Right lung (tissue), 5 donors: ENCODE results near the gene TTLL6. TPM values are rescaled to one million over a fixed set of nuclear protein-coding genes. Genes with fewer than 3 reads are reported as not detected.
"Not testable (repeated sequence)": the region's sequence is repeated elsewhere in the genome, so short reads cannot be mapped to it uniquely, and the experiment has no call there.

Source experiments
- DNase-seq, 2 donors: peaks; one replicate each; pipeline ENCODE4 v3.0.0-alpha.2; 2013
- polyA plus RNA-seq, 5 donors: library from polyadenylated mRNA; unstranded; fragments of 120-200 nt; gene quantifications; one replicate each; pipeline versions ENCODE4 v1.2.1 to v1.2.3, GENCODE V29; 2013; ENCODE audit warnings: inconsistent platforms in 1 of 5, low replicate concordance in 1 of 5; ENCODE audit not compliant: insufficient read length in 5 of 5, insufficient read depth in 1 of 5

Gene TTLL6
- polyA plus RNA-seq, 5 donors, result 0.84 to 1.9 (median 1.6) TPM

- peak; percentile 51 to 63 for DNase-seq
Observed at GRCh38 chr17:48724251-48725003, 92.6 kb downstream of the TTLL6 start.

- no peak for DNase-seq
Observed at GRCh38 chr17:48723423-48724250, 93.4 kb downstream of the TTLL6 start.

GRCh38 chr17:48722915-48723422 lies 94.1 kb downstream of the TTLL6 start, which contains the start of gene PRAC2:
Gene PRAC2, plus strand, starts transcription at chr17:48723185. Its CDS starts 1,226 bp downstream, at chr17:48724411.
- no peak for DNase-seq

DNA sequence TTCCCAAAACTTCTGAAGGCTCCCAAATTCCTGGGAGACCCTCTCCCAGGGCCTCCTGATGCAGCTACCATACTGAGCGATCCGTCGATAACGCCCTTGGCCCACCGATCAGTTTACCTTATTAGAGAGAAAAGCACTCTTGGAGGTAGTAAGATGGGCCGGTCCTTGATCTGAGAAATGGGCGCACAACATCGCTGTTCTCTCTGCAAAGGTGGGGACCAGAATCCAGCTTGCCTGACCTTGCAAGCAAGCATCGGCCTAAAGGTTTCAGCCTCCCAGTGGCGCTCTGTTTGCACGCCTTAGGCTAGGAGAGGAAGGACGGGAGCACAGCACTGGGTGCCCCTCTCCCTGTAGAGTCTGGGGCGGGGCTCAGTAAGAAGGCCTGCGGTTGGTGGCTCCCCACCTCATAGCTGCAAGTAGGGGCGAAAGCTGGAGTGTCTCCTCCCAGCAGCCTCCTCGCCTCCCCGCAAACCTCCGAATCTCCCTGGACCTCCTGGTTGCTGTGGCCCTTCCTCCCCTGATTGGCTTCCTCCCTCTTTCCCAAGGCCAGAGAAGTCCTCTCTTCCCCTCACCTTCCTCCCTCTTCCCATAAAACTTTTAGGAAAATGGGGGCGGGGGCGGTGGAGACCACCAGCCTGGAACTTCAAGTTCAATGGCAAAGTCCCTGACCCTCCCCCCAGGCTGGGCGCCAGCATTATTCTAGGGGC lies 94.7 kb downstream of the TTLL6 start, which contains the start of gene PRAC1:
Gene PRAC1 (minus strand): TSS at position 318 of the 707 bp plus-strand sequence. CDS start 126 bp downstream, at position 192.
- no peak for DNase-seq

DNA sequence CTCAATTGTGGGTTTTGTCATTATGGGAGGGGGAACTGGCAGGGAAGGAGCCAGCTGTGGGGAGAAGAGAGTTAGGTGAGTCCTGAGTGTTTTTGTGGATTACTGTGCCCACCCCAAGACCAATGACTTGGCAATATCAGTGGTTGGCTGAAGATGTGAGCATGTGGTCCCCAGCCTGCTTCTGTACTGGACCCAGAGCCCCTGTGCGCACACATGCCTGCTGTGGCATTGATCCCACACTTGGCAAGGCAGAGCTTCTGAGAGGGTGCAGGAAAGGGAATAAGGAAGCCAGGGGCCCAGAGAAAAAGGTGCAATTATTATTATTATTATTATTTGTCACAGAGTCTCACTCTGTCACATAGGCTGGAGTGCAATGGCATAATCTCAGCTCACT lies 96.0 kb downstream of the TTLL6 start:
- DNase-seq, result no peak

GRCh38 chr17:48720266-48721008 lies 96.6 kb downstream of the TTLL6 start:
- no peak for DNase-seq

- DNase-seq, result no peak
Observed at GRCh38 chr17:48719642-48720265, 97.3 kb downstream of the TTLL6 start.

DNA sequence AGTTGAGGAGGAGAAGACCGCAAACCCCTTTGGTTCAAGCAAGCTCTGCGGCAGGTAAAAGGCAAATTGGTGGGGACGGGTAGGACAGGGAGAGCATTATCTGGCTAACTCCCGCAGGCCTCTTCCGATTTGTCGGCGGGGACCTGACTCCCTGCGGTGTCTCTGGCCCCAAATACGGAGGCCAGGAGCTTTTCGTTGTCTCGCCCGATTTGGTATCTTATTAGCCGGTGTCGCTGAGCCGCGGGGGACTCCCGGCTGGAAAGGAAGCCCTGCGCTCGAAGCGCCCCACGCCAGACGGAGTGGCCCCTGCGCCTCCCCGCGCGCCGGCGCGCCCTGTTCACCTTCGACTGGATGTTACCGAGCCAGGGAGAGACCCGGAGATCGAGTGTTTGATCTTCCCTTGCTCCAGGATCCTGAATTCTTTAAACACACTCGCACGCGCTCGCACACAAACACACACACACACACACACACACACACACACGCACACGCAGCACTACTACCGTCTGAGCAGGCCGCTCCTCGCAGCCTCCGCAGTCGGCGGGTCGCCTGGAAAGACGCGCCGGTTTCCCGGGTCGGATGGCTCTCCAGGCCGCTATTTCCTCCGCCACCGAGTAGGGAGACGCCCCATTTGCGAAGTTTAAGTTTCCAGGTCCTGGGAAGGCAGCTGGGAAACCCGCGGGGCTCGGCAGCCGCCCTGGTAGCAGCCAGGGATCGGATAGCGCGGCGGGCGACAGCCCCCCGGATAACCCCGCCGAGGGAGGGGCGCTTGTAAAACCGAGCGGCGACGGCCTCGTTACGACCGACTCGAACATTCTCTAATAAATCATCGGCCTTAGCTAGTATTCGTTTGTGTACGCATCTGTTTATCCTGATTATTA lies 98.0 kb downstream of the TTLL6 start:
- DNase-seq, result peak in 1 of 2 donors; percentile 41

DNA sequence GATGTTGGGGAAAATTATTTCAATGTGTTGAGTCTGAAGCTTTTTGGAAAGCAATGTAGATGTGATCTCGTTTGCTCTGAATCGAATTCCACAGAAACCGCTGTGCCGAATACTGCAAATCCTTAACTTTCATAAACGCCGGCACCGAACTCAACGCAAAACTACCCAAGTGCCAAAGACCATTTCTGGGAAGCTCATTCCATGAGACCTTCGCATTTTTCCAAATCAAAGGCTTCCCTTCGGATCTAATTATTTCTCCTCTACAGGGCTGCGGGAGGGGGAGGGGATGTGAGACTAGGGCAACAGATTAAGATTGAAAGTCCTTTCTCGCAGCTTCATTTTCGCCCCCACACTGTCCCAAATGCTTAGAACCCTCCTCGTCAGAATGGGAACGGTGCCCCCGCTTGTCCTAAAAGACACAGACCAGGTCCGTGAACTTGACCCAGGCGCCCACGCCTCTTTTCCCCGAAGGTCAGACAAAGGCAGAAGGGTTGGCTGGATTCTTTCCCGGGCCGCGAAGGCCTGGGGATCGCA lies 98.7 kb downstream of the TTLL6 start:
- peak; percentile 37 to 52 for DNase-seq

DNA sequence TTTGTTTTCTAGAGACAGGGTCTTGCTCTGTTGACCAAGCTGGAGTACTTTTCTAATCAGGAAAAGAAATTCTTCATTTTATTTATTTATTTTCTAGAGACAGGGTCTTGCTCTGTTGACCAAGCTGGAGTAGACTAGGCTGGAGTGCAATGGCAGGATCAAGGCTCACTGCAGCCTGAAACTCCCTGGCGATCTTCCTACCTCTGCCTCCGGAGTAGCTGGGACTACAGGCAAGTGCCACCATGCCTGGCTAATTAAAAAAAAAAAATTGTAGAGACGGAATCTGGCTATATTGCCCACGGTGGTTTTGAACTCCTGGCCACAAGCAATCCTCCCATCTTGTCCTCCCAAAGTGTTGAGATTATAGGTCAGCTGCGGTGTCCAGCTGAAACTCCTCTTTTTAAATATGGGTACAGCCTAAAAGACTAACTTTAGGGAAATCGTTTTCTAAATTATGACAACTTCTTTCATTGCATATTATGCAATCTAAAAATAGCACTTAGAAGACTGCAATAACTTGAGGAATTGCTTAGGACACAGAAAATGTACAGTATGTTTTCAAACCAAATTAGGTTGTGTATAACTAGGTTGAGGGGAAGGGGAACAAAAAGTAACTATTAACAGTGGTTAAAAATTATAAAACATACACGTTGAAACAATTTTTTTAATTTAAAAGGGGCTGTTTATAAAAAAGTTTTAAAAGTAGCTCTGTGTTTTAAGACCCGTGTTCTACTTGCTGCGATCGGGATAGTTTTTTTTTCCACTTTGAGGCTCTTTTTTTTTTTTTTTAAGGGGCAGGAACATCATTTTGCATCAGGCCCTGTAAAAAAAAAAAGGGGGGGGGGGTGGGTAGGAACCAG lies 99.4 kb downstream of the TTLL6 start:
- DNase-seq, result no peak

- DNase-seq, result not testable (repeated sequence)
Observed at GRCh38 chr17:48716549-48716948, 100.5 kb downstream of the TTLL6 start.

GRCh38 chr17:48715496-48716399 lies 101.3 kb downstream of the TTLL6 start:
- no peak for DNase-seq

Other genes starting within 250 kb of the TTLL6 start
- gene HOXB4, start 238.9 kb downstream of the TTLL6 start, polyA plus RNA-seq, result 10 to 100 TPM; 10.7 to 14.3 (median 12.6) TPM
- 10 to 100 TPM; 74.3 to 95.5 (median 89.1) TPM for gene HOXB3, start 227.0 kb downstream of the TTLL6 start, polyA plus RNA-seq
- 10 to 100 TPM; 28.0 to 34.6 (median 29.8) TPM for gene HOXB5, start 223.4 kb downstream of the TTLL6 start, polyA plus RNA-seq
- 10 to 100 TPM; 11.9 to 14.9 (median 13.3) TPM for gene HOXB6, start 212.2 kb downstream of the TTLL6 start, polyA plus RNA-seq
- 1 to 10 TPM; 6.2 to 8.7 (median 7.4) TPM for gene HOXB7, start 206.2 kb downstream of the TTLL6 start, polyA plus RNA-seq
- gene HOXB8, start 201.9 kb downstream of the TTLL6 start, polyA plus RNA-seq, result under 1 TPM; 0.33 to 0.70 (median 0.48) TPM
- under 1 TPM in 1 of 5 donors, not detected in 4; 0.31 TPM for gene HOXB9, start 190.9 kb downstream of the TTLL6 start, polyA plus RNA-seq
- not detected for gene PRAC1, start 94.7 kb downstream of the TTLL6 start, polyA plus RNA-seq
- not detected for gene PRAC2, start 94.0 kb downstream of the TTLL6 start, polyA plus RNA-seq
- gene HOXB13, start 88.5 kb downstream of the TTLL6 start, polyA plus RNA-seq, result under 1 TPM in 1 of 5 donors, not detected in 4; 0.10 TPM
- 100 to 1,000 TPM in 4 of 5 donors, 10 to 100 TPM in 1; 86.0 to 124 (median 118) TPM for gene CALCOCO2, start 13.8 kb upstream of the TTLL6 start, polyA plus RNA-seq
- gene ATP5MC1, start 75.6 kb upstream of the TTLL6 start, polyA plus RNA-seq, result 100 to 1,000 TPM in 1 of 5 donors, 10 to 100 TPM in 4; 78.4 to 114 (median 82.9) TPM
- 100 to 1,000 TPM in 4 of 5 donors, 10 to 100 TPM in 1; 92.1 to 113 (median 104) TPM for gene UBE2Z, start 91.2 kb upstream of the TTLL6 start, polyA plus RNA-seq
- 10 to 100 TPM; 74.0 to 94.0 (median 79.7) TPM for gene SNF8, start 127.6 kb upstream of the TTLL6 start, polyA plus RNA-seq
- under 1 TPM in 1 of 5 donors, not detected in 4; 0.14 TPM for gene GIP, start 151.4 kb upstream of the TTLL6 start, polyA plus RNA-seq
- 10 to 100 TPM; 21.1 to 28.9 (median 26.1) TPM for gene IGF2BP1, start 180.2 kb upstream of the TTLL6 start, polyA plus RNA-seq